IMR-90 (cell line): Measurements from ENCODE around the gene SLC17A3. TPM values are rescaled to one million over a fixed set of nuclear protein-coding genes. Genes with fewer than 3 reads are reported as not detected.

Experiments
- ATAC-seq: fragments of 200-7000 bp; cut with Tn5 transposase; 2 replicates; pipeline ENCODE4 v1.9.1; 2020; ENCODE audit warnings: low read depth, mild to moderate bottlenecking, moderate library complexity
- BruUV-seq: library from RNA; stranded (reverse); fragments of 400-500 nt; replicated peaks from 2 replicates; lab custom pipeline; 2021; lab: Mats Ljungman, UMichigan
- CTCF ChIA-PET: fragments of 300-600 bp; formaldehyde crosslinking; extraction: SDS; loops from one replicate; lab custom pipeline; 2021; ENCODE audit warnings: antibody characterized with exemption; lab: Yijun Ruan, JAX
- POLR2A ChIA-PET: fragments of 300-600 bp; sonication (Branson Sonifier 250); formaldehyde crosslinking; loops from one replicate; lab custom pipeline; 2022; ENCODE audit warnings: antibody characterized with exemption; ENCODE audit not compliant: unreplicated experiment; lab: Charles Lee
- DNase-seq: peaks from one replicate; pipeline ENCODE4 v3.0.0; 2013
- H2AFZ ChIP-seq: replicated peaks from 2 replicates; pipeline ENCODE3; 2013; ENCODE audit warnings: low read length, mild to moderate bottlenecking; ENCODE audit not compliant: poor library complexity
- H2AK5ac ChIP-seq: 2 replicates; pipeline ENCODE4 v1.6.1; 2013; ENCODE audit warnings: low read depth, low read length, inconsistent platforms
- H2AK9ac ChIP-seq: replicated peaks from 2 replicates; pipeline ENCODE3; 2013; ENCODE audit warnings: mild to moderate bottlenecking, low read depth, low read length, moderate library complexity; ENCODE audit not compliant: poor library complexity
- H2BK120ac ChIP-seq: 2 replicates; pipeline ENCODE4 v1.6.1; 2013; ENCODE audit warnings: low read depth, low read length, inconsistent platforms
- H2BK15ac ChIP-seq: 3 replicates; pipeline ENCODE4 v1.6.1; 2013; ENCODE audit warnings: low read depth, low read length, inconsistent platforms
- H2BK20ac ChIP-seq: 2 replicates; pipeline ENCODE4 v1.6.1; 2013; ENCODE audit warnings: low read depth, mild to moderate bottlenecking, inconsistent platforms, low read length, moderate library complexity
- H2BK5ac ChIP-seq: 2 replicates; pipeline ENCODE4 v1.6.1; 2013; ENCODE audit warnings: mild to moderate bottlenecking, low read depth, low read length, inconsistent platforms; ENCODE audit not compliant: poor library complexity, severe bottlenecking
- H3K14ac ChIP-seq: replicated peaks from 2 replicates; pipeline ENCODE4 v1.6.1; 2013; ENCODE audit warnings: low read depth, low read length, inconsistent platforms
- H3K18ac ChIP-seq: 2 replicates; pipeline ENCODE4 v1.6.1; 2013; ENCODE audit warnings: low read depth, low read length, control low read depth
- H3K23ac ChIP-seq: 2 replicates; pipeline ENCODE4 v1.6.1; 2013; ENCODE audit warnings: low read depth, low read length, inconsistent platforms
- H3K27ac ChIP-seq: 2 replicates; pipeline ENCODE4 v1.5.1; 2013; ENCODE audit warnings: mild to moderate bottlenecking, control low read depth, low read length; ENCODE audit not compliant: insufficient read depth
- H3K27me3 ChIP-seq: 2 replicates; pipeline ENCODE4 v1.6.1; 2013; ENCODE audit warnings: low read length; ENCODE audit not compliant: control insufficient read depth, insufficient read depth
- H3K36me3 ChIP-seq: 2 replicates; pipeline ENCODE4 v1.6.1; 2013; ENCODE audit warnings: low read length, mixed read lengths; ENCODE audit not compliant: control insufficient read depth, insufficient read depth
- H3K4ac ChIP-seq: 2 replicates; pipeline ENCODE4 v1.6.1; 2013; ENCODE audit warnings: low read depth, low read length, inconsistent platforms
- H3K4me1 ChIP-seq: 2 replicates; pipeline ENCODE4 v1.6.1; 2013; ENCODE audit warnings: low read length, mixed read lengths; ENCODE audit not compliant: control insufficient read depth, insufficient read depth
- H3K4me2 ChIP-seq: 2 replicates; pipeline ENCODE4 v1.6.1; 2013; ENCODE audit warnings: low read depth, mild to moderate bottlenecking, control low read depth, low read length, moderate library complexity
- H3K4me3 ChIP-seq: 2 replicates; pipeline ENCODE4 v1.5.1; 2013; ENCODE audit warnings: low read depth, mild to moderate bottlenecking, control low read depth, low read length, moderate library complexity; ENCODE audit not compliant: insufficient read depth
- H3K56ac ChIP-seq: 2 replicates; pipeline ENCODE4 v1.6.1; 2013; ENCODE audit warnings: low read length, inconsistent platforms; ENCODE audit not compliant: insufficient read depth; ENCODE audit errors: extremely low read depth
- H3K79me1 ChIP-seq, 2 experiments: 2 replicates each; pipeline ENCODE4 v1.6.1; 2013; ENCODE audit warnings: low read length in 2 of 2, inconsistent platforms in 1 of 2, low read depth in 1 of 2
- H3K9ac ChIP-seq: 2 replicates; pipeline ENCODE4 v1.6.1; 2013; ENCODE audit warnings: low read depth, low read length, control low read depth
- H3K9me1 ChIP-seq: 2 replicates; pipeline ENCODE4 v1.6.1; 2013; ENCODE audit warnings: low read length, inconsistent platforms; ENCODE audit not compliant: insufficient read depth
- H3K9me3 ChIP-seq: 2 replicates; pipeline ENCODE4 v1.6.1; 2013; ENCODE audit warnings: low read length; ENCODE audit not compliant: control insufficient read depth, insufficient read depth
- H4K20me1 ChIP-seq: 2 replicates; pipeline ENCODE4 v1.6.1; 2013; ENCODE audit warnings: low read length, inconsistent platforms; ENCODE audit not compliant: insufficient read depth
- H4K5ac ChIP-seq: 2 replicates; pipeline ENCODE4 v1.6.1; 2013; ENCODE audit warnings: mild to moderate bottlenecking, low read depth, low read length, control low read depth
- H4K8ac ChIP-seq, 2 experiments: 2 replicates each; pipeline ENCODE4 v1.6.1; 2013; ENCODE audit warnings: low read depth in 2 of 2, low read length in 2 of 2, control low read depth in 1 of 2, inconsistent platforms in 1 of 2
- H4K91ac ChIP-seq: 2 replicates; pipeline ENCODE4 v1.6.1; 2013; ENCODE audit warnings: low read depth, low read length, inconsistent platforms; ENCODE audit not compliant: insufficient read depth
- BHLHE40 ChIP-seq: fragments of 150-350 bp; IDR thresholded peaks from 2 replicates; pipeline ENCODE4 v1.6.1; 2016; ENCODE audit warnings: mild to moderate bottlenecking, low read depth, low read length
- CEBPB ChIP-seq: IDR thresholded peaks from 2 replicates; pipeline ENCODE4 v1.6.1; 2012; ENCODE audit warnings: low read depth, low read length, improper control_type of control experiment
- CHD1 ChIP-seq: IDR thresholded peaks from 2 replicates; pipeline ENCODE4 v1.6.1; 2012; ENCODE audit warnings: low read depth, low read length, improper control_type of control experiment
- CTCF ChIP-seq: conservative IDR thresholded peaks from 2 replicates; pipeline ENCODE4 v1.5.1; 2012; ENCODE audit warnings: mild to moderate bottlenecking, low read depth, low read length, improper control_type of control experiment
- ELK1 ChIP-seq: fragments of 150-350 bp; IDR thresholded peaks from 2 replicates; pipeline ENCODE4 v1.6.1; 2016; ENCODE audit warnings: low read depth, mild to moderate bottlenecking, low read length, moderate library complexity, borderline replicate concordance
- FOS ChIP-seq: fragments of 150-350 bp; IDR thresholded peaks from 2 replicates; pipeline ENCODE4 v1.6.1; 2016; ENCODE audit warnings: low read depth, low read length
- MAFK ChIP-seq: IDR thresholded peaks from 2 replicates; pipeline ENCODE4 v1.6.1; 2012; ENCODE audit warnings: low read depth, low read length, improper control_type of control experiment
- MAZ ChIP-seq: IDR thresholded peaks from 2 replicates; pipeline ENCODE4 v1.6.1; 2012; ENCODE audit warnings: low read depth, mild to moderate bottlenecking, low read length, improper control_type of control experiment, moderate library complexity, borderline replicate concordance
- MXI1 ChIP-seq: IDR thresholded peaks from 2 replicates; pipeline ENCODE4 v1.6.1; 2012; ENCODE audit warnings: low read depth, mild to moderate bottlenecking, low read length, moderate library complexity, borderline replicate concordance
- NFE2L2 ChIP-seq: fragments of 150-350 bp; IDR thresholded peaks from 2 replicates; pipeline ENCODE4 v1.6.1; 2016; ENCODE audit warnings: low read depth, mild to moderate bottlenecking, low read length
- POLR2A ChIP-seq: IDR thresholded peaks from 2 replicates; pipeline ENCODE4 v1.6.1; 2012; ENCODE audit warnings: mild to moderate bottlenecking, low read depth, low read length
- RAD21 ChIP-seq: IDR thresholded peaks from 2 replicates; pipeline ENCODE4 v1.6.1; 2012; ENCODE audit warnings: low read length, improper control_type of control experiment
- RCOR1 ChIP-seq: IDR thresholded peaks from 2 replicates; pipeline ENCODE4 v1.6.1; 2012; ENCODE audit warnings: mild to moderate bottlenecking, low read length, improper control_type of control experiment; ENCODE audit not compliant: insufficient replicate concordance
- RFX5 ChIP-seq: IDR thresholded peaks from 2 replicates; pipeline ENCODE4 v1.8.0; 2012; ENCODE audit warnings: low read depth, mild to moderate bottlenecking, low read length, moderate library complexity
- SMC3 ChIP-seq: fragments of 150-350 bp; IDR thresholded peaks from 2 replicates; pipeline ENCODE4 v1.6.1; 2016; ENCODE audit warnings: low read depth, mild to moderate bottlenecking, antibody characterized with exemption, low read length, moderate library complexity
- USF2 ChIP-seq: fragments of 150-350 bp; IDR thresholded peaks from 2 replicates; pipeline ENCODE4 v1.6.1; 2017; ENCODE audit warnings: mild to moderate bottlenecking, antibody characterized with exemption, low read length, low read depth
- WGBS, 2 experiments: methylation state at CpG; one replicate each; pipeline versions ENCODE4 v1.1.5 to v1.1.7; 2013; ENCODE audit warnings: missing lambda C conversion rate in 2 of 2; ENCODE audit not compliant: insufficient read length in 1 of 2; ENCODE audit errors: extremely low coverage in 2 of 2; 5-methylcytosine and 5-hydroxymethylcytosine counted together
- dilution Hi-C: fragments of 300-500 bp; cut with HindIII; formaldehyde crosslinking; loops from one replicate; pipeline ENCODE4 v1.14.3; 2018; ENCODE audit warnings: low sequenced_read_pairs; ENCODE audit not compliant: unreplicated experiment
- in situ Hi-C: fragments of 300-500 bp; cut with MboI; formaldehyde crosslinking; loops from 3 replicates; pipeline ENCODE4 v1.14.3; 2019; ENCODE audit warnings: low sequenced_read_pairs, inconsistent platforms, mixed read lengths
- intact Hi-C: fragments of 100-400 bp; cut with micrococcal nuclease; formaldehyde crosslinking; loops from 2 replicates; pipeline ENCODE4 v1.10.0; 2022
- polyA plus RNA-seq, 3 experiments: library from polyadenylated mRNA; depleted of rRNA; stranded (reverse); fragments of >200 nt; gene quantifications; 2 replicates each; pipeline ENCODE4 v1.2.3, GENCODE V29; 2012; ENCODE audit warnings: low replicate concordance in 1 of 3
- total RNA-seq: library from RNA; depleted of rRNA; stranded (reverse); fragments of >200 nt; gene quantifications from 2 replicates; pipeline ENCODE4 v1.2.3, GENCODE V29; 2012

Gene SLC17A3
- total and polyA plus RNA-seq, 2 of the 4 experiments (the other 2 are of a cell fraction), result not detected

GRCh38 chr6:25842526-25842925 lies 31.5 kb downstream of the SLC17A3 start:
- POLR2A ChIA-PET, result no interaction called here
- intact Hi-C loops (no loop called here), in situ Hi-C loops (no loop called here), dilution Hi-C loops (no loop called here)
- H3K4me1 ChIP-seq, result no peaks in the 10 kb centered on the region
- H3K9ac ChIP-seq, result no peak overlapping the region
- ATAC-seq (no peak), DNase-seq (no peak)
- no peak overlapping the region for H3K23ac ChIP-seq
- H3K9me1 ChIP-seq, result no peaks in the 10 kb centered on the region
- H3K27me3 ChIP-seq, result no peaks in the 10 kb centered on the region
- H2AK9ac ChIP-seq, result no peak overlapping the region
- no peak overlapping the region for H3K14ac ChIP-seq
- no peaks in the 10 kb centered on the region for H3K9me3 ChIP-seq
- no peak overlapping the region for H2BK15ac ChIP-seq
- no peak overlapping the region for H3K4ac ChIP-seq
- no CpG with 5 or more reads among the region's 1 CpG for WGBS, 2 experiments
- H4K20me1 ChIP-seq, result no peaks in the 10 kb centered on the region
- H3K36me3 ChIP-seq, result no peaks in the 10 kb centered on the region
- H2AFZ ChIP-seq, result no peak overlapping the region
- H2BK120ac ChIP-seq, result no peak overlapping the region
- no peak overlapping the region for H2AK5ac ChIP-seq
- BruUV-seq, result no TSS peak
- H3K27ac ChIP-seq, result no peak overlapping the region
- no peak overlapping the region for H4K91ac ChIP-seq
- H3K79me1 ChIP-seq, result no peaks in the 10 kb centered on the region
- H3K4me2 ChIP-seq, result no peak overlapping the region
- no peak overlapping the region for H4K5ac ChIP-seq
- H2BK5ac ChIP-seq, result no peak overlapping the region
- H3K18ac ChIP-seq, result no peak overlapping the region
- no peak overlapping the region for H3K56ac ChIP-seq
- no peak overlapping the region for H2BK20ac ChIP-seq
- H4K8ac ChIP-seq, result no peak overlapping the region
- no peak for TF ChIP-seq MAFK
- no peak for TF ChIP-seq ELK1
- TF ChIP-seq CTCF, result no peak
- TF ChIP-seq POLR2A, result no peak
- no peak for TF ChIP-seq RFX5
- no peak for TF ChIP-seq RAD21
- TF ChIP-seq RCOR1, result no peak
- no peak for TF ChIP-seq SMC3
- no peak for TF ChIP-seq FOS
- no peak for TF ChIP-seq MAZ
- no peak for TF ChIP-seq BHLHE40
- no peak for TF ChIP-seq CEBPB
- TF ChIP-seq MXI1, result no peak
- no peak for TF ChIP-seq NFE2L2
- no peak for TF ChIP-seq CHD1
- TF ChIP-seq USF2, result no peak
- no peak overlapping the region for H3K4me3 ChIP-seq
- CTCF ChIA-PET, result no interaction called here
